HG03521 (cell line): ENCODE measurements around the gene NFKBIL1.
"Not testable (repeated sequence)": the region's sequence is repeated elsewhere in the genome, so short reads cannot be mapped to it uniquely, and the experiment has no call there.

Experiments used
- ATAC-seq: cut with Tn5 transposase; IDR thresholded peaks from one replicate; pipeline ENCODE4 v1.9.1; 2021; ENCODE audit warnings: mild to moderate bottlenecking, moderate library complexity; ENCODE audit not compliant: unreplicated experiment

The NFKBIL1 gene

DNA sequence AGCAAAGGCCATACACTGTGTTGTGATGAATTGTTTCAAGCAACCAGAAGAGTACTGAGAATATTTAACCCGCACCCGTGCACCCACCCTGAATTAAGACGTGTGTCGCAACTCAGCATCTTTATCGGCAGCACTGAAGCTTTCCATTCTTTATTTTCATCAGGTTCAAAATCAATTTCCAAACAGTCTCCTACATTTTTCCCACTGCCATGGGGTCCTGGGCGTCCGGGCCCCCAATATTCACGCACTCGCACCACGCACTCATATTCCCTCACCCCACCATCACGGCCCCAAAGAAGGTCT, 33.0 kb downstream of the NFKBIL1 start:
- no peak for ATAC-seq

DNA sequence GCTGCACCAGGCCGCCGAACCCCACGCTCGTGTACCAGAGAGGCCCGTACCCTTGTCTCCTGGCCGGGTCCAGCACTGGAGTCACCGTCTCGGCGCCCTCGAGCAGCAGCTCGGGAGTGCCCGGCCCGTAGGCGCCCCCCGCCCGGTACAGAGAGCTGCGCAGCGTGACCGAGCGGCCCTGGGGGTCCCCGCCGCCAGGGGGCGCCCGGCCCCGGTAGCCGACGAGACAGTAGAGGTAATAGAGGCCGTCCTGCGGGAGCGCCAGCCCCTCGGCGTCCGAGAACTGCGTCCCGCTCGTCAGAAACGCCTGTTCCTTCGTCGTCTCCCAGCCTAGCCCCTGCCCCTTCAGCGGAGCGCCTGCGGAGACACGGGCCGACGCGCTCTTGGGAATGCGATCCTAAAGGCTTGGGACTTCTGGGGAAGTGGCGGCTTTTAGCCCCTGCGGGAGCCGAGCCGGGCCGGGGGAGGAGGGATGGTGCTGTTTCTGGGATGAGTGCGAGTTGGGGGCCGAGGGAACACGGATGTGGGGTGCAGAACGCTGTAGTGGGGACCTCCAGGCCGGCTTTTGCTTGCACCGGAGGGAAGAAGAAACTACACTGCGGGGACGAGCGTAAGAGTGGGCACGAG, 33.5 kb downstream of the NFKBIL1 start:
- peak; percentile 65 for ATAC-seq

- ATAC-seq: no peak
Measured at GRCh38 chr6:31581434-31582229, 34.2 kb downstream of the NFKBIL1 start.

- no peak for ATAC-seq
Measured at GRCh38 chr6:31582230-31582643, 34.8 kb downstream of the NFKBIL1 start, which contains the start of gene LTB. TSS of gene LTB (minus strand) at chr6:31582424. CDS start at chr6:31582417, 7 bp downstream.

- no peak for ATAC-seq
Measured at GRCh38 chr6:31585491-31585890, 38.1 kb downstream of the NFKBIL1 start.

DNA sequence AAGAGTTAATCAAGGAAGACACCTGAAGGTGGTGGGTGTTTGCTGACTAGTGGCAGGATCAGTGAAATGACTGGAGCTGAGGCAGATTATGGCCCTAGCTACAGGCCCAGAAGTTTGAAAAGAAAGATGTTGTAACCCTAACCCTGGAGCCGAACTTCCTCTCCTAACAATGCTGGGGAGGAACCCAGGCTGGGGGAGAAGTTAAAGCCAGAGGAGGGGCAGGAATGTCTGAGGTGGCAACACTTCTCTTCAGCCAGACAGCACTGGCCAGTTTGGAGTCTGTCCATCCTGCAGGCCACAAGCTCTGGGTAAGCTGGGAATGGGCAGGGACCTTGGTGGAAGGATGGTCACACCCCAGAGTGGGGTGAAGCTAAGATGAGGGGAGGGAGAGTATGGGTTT, 38.6 kb downstream of the NFKBIL1 start, which contains the start of gene LST1:
TSS of gene LST1 (plus strand) at position 270 of the 400 bp plus-strand sequence. CDS start 1,023 bp downstream, outside the sequence.
- no peak for ATAC-seq

GRCh38 chr6:31586599-31587281, 39.3 kb downstream of the NFKBIL1 start:
- no peak for ATAC-seq

GRCh38 chr6:31587791-31588777, 40.7 kb downstream of the NFKBIL1 start:
- no peak for ATAC-seq

GRCh38 chr6:31588871-31589650, 41.7 kb downstream of the NFKBIL1 start:
- no peak for ATAC-seq

DNA sequence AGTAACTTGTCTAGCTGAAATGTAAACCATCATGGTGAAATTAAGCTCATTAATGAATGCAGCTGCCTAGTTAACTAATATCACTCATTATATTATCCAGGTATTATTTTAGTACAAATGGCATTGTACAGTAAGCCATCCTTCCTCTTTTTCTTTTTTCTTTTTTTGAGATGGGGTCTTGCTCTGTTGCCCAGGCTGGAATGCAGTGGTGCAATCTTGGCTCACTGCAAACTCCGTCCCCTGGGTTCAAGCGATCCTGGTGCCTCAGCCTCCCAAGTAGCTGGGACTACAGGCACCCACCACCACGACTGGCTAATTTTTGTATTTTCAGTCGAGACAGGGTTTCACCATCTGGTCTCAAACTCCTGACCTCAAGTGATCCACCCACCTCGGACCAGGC, 43.3 kb downstream of the NFKBIL1 start:
- ATAC-seq: not testable (repeated sequence)

DNA sequence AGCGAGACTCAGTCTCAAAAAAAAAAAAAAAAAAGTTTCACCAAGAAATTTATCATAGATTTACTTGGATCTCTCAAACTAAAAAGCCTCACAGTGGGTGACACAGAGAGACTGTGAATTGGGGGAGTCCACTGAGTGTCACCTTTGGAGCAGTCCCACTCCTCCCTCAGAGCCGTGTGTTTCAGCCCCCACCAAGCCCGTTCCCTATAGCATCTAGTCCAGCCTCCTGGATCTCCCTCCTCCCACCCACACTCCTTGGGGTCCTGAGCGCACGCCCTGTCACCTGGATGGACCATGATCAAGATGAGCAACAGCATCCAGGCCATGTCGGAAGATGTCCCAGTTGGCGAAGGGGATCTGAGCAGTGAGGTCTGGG, 45.0 kb downstream of the NFKBIL1 start:
- no peak for ATAC-seq

DNA sequence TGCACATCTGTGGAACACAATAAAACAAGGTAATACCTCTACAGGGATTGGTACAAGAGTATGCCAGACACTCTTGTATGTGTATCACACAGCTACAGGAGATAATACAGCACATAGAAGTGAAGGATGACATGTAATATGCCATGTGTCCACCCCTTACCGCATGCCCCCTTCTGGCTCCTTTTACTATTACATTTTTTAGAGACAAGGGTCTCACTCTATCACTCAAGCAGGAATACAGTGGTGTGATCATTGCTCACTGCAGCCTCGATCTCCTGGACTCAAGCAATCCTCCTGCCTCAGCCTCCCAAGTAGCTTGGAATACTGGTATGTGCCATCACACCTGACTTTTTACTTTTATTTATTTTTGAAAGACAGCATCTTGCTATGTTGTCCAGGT, 49.6 kb downstream of the NFKBIL1 start:
- no peak for ATAC-seq

DNA sequence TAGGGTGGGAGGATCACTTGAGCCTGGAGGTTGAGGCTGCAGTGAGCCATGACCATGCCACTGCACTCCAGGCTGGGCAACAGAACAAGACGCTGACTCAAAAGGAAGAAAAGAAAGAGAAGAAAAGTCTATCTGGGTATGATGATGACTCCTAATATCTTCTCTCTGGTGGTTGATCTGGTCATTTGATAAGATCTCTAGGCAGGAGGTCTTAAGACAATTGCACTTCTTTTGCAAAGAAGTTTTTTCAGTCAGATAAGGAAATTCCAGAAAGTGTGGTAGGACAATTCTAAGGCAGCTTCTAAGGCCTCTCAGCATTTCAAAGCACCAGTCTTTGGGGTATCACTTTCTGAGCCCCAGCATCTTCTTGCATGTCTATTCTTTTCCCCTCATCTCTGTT, 59.9 kb downstream of the NFKBIL1 start:
- no peak for ATAC-seq
